HL-60 (cell line): ENCODE data around the gene SPAG17.

ENCODE experiments used
- DNase-seq, 2 experiments: peaks; one replicate each; pipeline ENCODE4 v3.0.0-alpha.2; 2010 to 2020; ENCODE audit warnings: low read depth in 1 of 2, low spot score in 1 of 2
- H3K27ac ChIP-seq: fragments of 250-450 bp; sonication (Bioruptor Pico); replicated peaks from 2 replicates; pipeline ENCODE4 v1.5.1; 2020; ENCODE audit warnings: mild to moderate bottlenecking, moderate library complexity
- H3K27me3 ChIP-seq: fragments of 250-450 bp; sonication (Bioruptor Pico); 2 replicates; pipeline ENCODE4 v1.5.1; 2021; ENCODE audit warnings: mild to moderate bottlenecking, moderate library complexity; ENCODE audit not compliant: insufficient read depth, poor library complexity, severe bottlenecking
- H3K4me3 ChIP-seq: replicated peaks from 2 replicates; pipeline ENCODE4 v1.5.1; 2011; ENCODE audit warnings: mild to moderate bottlenecking, control low read depth, low read length; ENCODE audit not compliant: insufficient read depth
- CTCF ChIP-seq: IDR thresholded peaks from one replicate; pipeline ENCODE4 v1.5.1; 2011; ENCODE audit warnings: low read length, control low read depth, inconsistent platforms; ENCODE audit not compliant: insufficient read depth
- GABPA ChIP-seq: IDR thresholded peaks from 2 replicates; pipeline ENCODE4 v1.6.1; 2012; ENCODE audit warnings: low read depth
- POLR2AphosphoS5 ChIP-seq: IDR thresholded peaks from 2 replicates; pipeline ENCODE4 v1.6.1; 2012; ENCODE audit warnings: low read depth
- REST ChIP-seq: IDR thresholded peaks from 2 replicates; pipeline ENCODE4 v1.6.1; 2012; ENCODE audit warnings: low read depth; ENCODE audit not compliant: insufficient replicate concordance
- SPI1 ChIP-seq: IDR thresholded peaks from 2 replicates; pipeline ENCODE4 v1.6.1; 2012; ENCODE audit warnings: low read depth, mild to moderate bottlenecking, borderline replicate concordance

The SPAG17 gene

GRCh38 chr1:118082984-118083383, 102.0 kb downstream of the SPAG17 start:
- no peak overlapping the region for H3K27ac ChIP-seq
- no peak overlapping the region for H3K4me3 ChIP-seq
- H3K27me3 ChIP-seq, result no peaks in the 10 kb centered on the region
- no peak for DNase-seq
- no peak for TF ChIP-seq POLR2AphosphoS5
- no peak for TF ChIP-seq REST
- TF ChIP-seq CTCF, result no peak
- no peak for TF ChIP-seq GABPA
- TF ChIP-seq SPI1, result no peak

DNA sequence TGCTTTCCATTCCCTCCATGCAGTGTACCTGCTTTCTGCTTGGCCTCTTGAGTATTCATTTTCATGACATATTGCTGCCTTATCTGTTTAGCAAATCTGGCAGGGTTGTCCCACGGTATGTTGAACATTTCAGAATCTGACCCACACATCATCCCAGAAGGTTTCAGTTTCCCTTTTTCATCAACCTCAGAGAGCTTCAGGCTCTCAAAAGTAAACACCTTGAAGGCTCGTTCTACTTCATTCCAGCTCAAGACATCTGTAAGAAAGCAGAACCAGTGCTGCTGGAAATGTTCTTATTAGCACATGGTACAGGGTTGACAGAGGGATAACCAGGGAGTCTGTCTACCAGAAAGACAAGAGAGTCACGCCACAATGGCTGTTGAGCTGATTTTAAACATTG, 103.6 kb downstream of the SPAG17 start:
- Histone ChIP-seq H3K4me3 (no peak overlapping the region), H3K27ac (no peak overlapping the region), H3K27me3 (no peaks in the 10 kb centered on the region)
- DNase-seq, result no peak
- TF ChIP-seq POLR2AphosphoS5 (no peak), REST (no peak), GABPA (no peak), CTCF (no peak), SPI1 (no peak)

GRCh38 chr1:118077331-118078045, 107.5 kb downstream of the SPAG17 start:
- Histone ChIP-seq H3K4me3 (no peak overlapping the region), H3K27me3 (no peaks in the 10 kb centered on the region), H3K27ac (no peak overlapping the region)
- TF ChIP-seq GABPA (no peak), CTCF (no peak), POLR2AphosphoS5 (no peak), REST (no peak), SPI1 (no peak)
- DNase-seq, result no peak
